ENCODE measurements around the gene PTPRG.

Gene PTPRG

GRCh38 chr3:61841111-61841845 lies 279.9 kb downstream of the PTPRG start:
- DNase-seq: no peak

- DNase-seq: no peak
Observed at GRCh38 chr3:61841988-61842387, 280.6 kb downstream of the PTPRG start.

DNA sequence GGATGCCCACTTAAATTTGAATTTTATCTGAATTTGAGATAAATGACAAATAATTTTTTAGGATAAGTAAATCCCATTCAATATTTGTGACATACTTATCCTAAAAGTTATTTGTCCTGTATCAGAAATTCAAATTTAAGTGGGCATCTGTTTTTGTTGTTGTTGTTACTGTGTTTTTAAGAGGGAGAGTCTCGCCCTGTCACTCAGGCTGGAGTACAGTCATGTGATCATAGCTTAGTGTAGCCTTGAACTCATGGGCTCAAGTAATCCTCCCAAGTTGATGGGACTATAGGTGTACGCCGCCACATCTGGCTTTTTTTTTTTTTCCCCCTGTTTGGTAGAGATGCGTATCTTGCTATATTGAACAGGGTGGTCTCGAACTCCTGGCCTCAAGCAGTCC lies 283.0 kb downstream of the PTPRG start:
- no peak for DNase-seq

- no peak for DNase-seq
Observed at GRCh38 chr3:61846488-61846887, 285.1 kb downstream of the PTPRG start.

DNA sequence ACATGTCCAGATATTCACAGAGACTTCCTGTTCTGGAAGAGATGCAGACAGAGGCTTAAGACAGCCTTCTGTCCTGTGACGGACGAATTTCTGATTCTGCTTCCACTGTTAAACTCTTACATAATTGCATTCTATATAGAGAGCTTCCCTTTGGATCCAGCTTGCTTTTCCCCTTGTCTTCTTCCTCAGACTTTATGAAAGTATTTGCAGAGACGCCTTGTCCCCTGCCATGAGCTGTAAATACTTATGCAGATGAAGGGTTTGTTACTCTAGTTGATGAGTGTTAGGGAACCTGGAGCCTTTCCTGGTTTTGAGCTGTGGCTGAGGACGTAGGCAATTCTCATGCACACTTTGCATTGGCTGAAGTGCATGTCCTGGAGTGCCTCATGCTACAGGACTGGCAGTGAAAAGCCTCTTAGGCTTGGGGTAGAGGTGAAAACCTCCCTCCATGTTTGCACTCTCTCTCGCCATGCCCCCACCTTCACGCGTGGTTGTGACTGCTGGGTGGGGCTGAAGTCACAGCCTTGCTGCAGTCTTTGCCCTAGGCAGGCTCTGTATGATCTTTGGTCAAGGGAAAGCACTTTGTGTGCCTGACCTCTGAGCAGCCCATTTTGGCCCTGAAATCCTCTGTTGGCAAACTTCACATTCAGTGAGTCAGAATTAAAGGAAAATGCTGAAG lies 286.6 kb downstream of the PTPRG start:
- DNase-seq: no peak

- no peak for DNase-seq
Observed at GRCh38 chr3:61848885-61849284, 287.5 kb downstream of the PTPRG start.

- no peak for DNase-seq
Observed at GRCh38 chr3:61853912-61854311, 292.5 kb downstream of the PTPRG start.

DNA sequence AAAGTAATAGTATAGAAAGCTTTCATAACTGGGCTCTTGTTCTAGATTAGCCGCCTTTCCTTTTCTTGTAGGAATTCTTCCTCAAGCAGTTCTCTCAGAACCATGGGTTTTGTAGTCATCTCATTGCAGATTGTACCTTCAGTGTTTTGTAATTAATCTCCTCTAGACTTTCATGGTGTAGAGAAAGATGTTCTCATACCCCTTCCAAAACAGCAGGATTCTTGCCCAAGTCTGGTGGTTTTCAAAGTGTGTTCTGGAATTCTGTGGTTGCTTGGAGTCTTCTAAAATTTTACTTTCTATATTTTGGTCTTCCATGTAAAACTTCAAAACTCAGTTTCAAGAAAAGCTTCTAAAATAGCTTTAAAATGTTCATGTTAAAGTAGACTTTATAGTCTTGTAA lies 293.8 kb downstream of the PTPRG start:
- no peak for DNase-seq

DNA sequence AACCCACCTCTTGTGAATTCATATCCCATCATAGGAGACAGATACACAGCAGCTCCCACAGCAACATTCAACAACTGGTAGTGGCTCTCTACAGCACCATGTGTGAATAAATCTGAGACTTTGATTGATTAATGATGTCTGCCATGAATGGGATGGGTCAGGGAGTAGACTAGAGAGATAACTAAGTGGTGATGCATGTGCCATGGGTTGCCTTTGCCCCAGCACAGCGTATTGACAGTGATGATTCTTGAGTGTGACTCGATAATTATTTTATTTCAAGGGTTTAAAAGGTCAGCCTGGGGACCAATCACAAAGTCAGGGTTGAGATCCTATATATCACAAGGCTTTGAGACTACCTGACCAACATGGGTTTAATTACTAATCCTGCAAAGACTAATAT lies 295.9 kb downstream of the PTPRG start:
- no peak for DNase-seq

GRCh38 chr3:61858054-61858453 lies 296.7 kb downstream of the PTPRG start:
- DNase-seq: no peak

- no peak for DNase-seq
Observed at GRCh38 chr3:61861410-61861809, 300.0 kb downstream of the PTPRG start.

- no peak for DNase-seq
Observed at GRCh38 chr3:61862614-61863289, 301.4 kb downstream of the PTPRG start.

DNA sequence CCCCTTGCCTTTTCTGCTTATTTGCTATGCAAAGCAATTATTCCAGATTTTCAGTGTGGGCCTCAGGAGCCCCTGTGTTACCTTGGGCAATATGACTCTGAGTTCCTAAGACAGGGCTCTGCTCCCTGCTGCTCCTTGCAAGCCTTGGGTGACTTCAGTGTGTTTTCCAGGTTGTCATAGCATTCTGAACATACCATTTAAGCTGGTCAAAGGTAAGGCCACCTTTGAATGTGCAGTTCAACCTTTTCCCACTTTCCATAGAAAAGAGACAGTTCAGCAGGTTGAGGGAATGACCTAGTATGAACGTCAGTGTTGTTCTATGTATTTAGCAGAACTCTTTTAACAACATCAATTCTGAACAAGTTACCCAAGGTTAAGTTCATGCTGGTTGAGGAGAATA lies 302.2 kb downstream of the PTPRG start:
- DNase-seq: no peak

DNA sequence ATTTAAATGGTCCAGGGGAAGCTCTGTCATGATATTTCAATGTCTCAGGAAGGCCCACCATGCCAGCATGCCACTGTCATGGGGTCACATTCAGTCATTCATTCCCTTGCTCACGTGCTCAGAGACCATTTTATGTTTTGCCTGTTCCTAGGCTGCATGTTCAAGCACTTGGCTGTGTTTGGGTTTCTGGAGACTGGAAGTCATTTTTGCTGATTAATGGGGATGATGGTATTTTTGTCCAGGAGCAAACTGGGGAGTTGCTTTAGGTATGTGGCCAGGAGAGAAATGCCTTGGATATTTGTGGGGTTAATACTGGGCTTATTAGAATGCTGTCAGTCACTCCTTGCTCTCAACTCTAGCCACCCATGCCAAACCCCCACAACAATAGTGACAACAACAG lies 303.5 kb downstream of the PTPRG start:
- no peak for DNase-seq

GRCh38 chr3:61865466-61866152 lies 304.2 kb downstream of the PTPRG start:
- no peak for DNase-seq

- no peak for DNase-seq
Observed at GRCh38 chr3:61866153-61866542, 304.8 kb downstream of the PTPRG start.

- no peak for DNase-seq
Observed at GRCh38 chr3:61866961-61867461, 305.6 kb downstream of the PTPRG start.

DNA sequence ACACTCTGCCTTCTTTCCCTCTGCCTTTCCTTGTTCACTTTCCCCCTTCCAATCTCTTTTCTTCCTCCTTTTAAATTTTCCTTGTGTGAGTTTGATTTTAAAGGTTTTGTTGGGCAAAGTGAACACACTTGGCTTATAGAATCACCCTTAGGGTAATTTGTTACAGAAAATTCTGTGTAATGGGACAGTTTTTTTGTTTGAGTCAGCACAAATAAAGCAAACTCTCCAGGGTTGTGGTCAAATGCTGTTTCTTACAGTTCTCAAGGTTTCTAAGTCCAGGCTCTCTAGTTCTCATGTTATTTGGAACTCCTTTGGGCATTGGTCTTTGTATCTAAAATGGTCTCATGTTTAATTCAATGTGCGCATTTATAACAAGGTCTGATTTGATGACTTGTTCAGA lies 307.1 kb downstream of the PTPRG start:
- no peak for DNase-seq

- DNase-seq: no peak
Observed at GRCh38 chr3:61869371-61869770, 308.0 kb downstream of the PTPRG start.

DNA sequence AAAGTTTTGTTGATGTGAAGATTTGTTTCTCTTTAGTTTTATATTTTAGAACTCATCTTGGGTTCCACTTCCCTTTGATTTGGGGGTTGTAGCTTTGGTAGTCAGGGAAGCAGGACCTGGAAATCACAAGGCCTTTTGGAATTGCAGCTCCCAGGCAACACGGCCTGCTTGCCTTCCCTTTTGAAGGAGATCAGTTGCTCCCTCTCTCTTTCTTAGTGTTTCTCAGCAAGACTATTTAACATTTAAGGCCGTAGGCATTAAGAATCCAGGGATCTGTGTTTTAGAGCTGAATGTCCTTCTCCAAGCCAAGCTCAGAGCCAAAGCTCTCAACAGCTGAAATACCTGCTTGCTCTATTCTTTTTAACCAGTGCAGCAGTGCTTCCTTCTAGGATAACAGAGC lies 310.3 kb downstream of the PTPRG start:
- no peak for DNase-seq

DNA sequence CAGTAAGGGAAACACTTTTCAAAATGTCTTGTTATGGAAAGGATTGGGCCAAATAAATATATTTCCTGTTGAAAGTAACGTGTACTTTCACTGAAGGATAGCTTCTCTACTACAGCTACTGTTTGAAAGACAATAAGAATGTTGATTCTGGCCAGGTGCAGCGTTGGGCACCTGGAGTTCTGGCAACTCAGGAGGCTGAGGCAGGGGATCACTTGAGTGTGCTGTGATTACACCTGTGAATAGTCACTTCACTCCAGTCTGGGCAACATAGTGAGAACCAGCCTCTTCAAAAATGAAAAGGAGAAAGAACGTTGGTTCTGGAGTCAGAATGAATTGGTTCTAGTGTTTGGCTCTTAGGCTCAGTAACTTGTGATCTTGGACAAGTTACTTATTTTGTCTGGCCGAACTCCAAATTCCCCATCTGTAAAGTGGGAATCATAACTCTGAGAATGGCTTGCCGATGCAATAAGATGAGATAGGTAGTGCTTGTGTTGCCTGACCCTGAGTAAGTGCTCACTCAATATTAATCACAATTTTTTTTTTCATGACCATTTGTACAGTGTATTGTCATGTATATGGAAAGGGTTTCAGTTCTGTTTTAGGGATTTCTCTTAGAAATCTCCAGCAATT lies 310.8 kb downstream of the PTPRG start:
- DNase-seq: no peak

GRCh38 chr3:61875046-61875844 lies 313.9 kb downstream of the PTPRG start:
- no peak for DNase-seq

Measured in hematopoietic multipotent progenitor cell treated with erythropoietin and hydrocortisone succinate and interleukin-3 and kit ligand, for 8 days (in vitro differentiated cells).